Esophagus muscularis mucosa (tissue), 4 donors: ENCODE data around the gene GPRIN2.

Source experiments
- CTCF ChIP-seq, 3 experiments: fragments of 200-600 bp in 2 of 3; fragments of 450-650 bp in 1 of 3; sonication (generic) in 2 of 3; IDR thresholded peaks; one replicate each; pipeline ENCODE4 v1.5.1; 2017 to 2019; ENCODE audit warnings: antibody characterized with exemption in 3 of 3, mild to moderate bottlenecking in 2 of 3, moderate library complexity in 1 of 3
- EP300 ChIP-seq: sonication (generic); formaldehyde crosslinking; IDR thresholded peaks from one replicate; pipeline ENCODE4 v1.6.1; 2017; ENCODE audit warnings: antibody characterized with exemption
- POLR2A ChIP-seq: fragments of 450-650 bp; IDR thresholded peaks from one replicate; pipeline ENCODE4 v1.6.1; 2017; ENCODE audit warnings: antibody characterized with exemption, moderate library complexity, mild to moderate bottlenecking, low read depth
- POLR2AphosphoS5 ChIP-seq, 2 donors: sonication (generic); formaldehyde crosslinking; IDR thresholded peaks; one replicate each; pipeline ENCODE4 v1.6.1; 2017; ENCODE audit warnings: antibody characterized with exemption in 2 of 2

- no peak for TF ChIP-seq POLR2AphosphoS5 (IDR thresholded peaks at IDR 0.05)
- TF ChIP-seq CTCF (IDR thresholded peaks at IDR 0.05), result no peak
- TF ChIP-seq EP300, result no peak
- TF ChIP-seq POLR2A, result no peak
Observed at GRCh38 chr10:46559231-46559671, 2.8 kb upstream of the GPRIN2 start.
